Stimulated activated CD4-positive, alpha-beta T cell treated with anti-CD3 and anti-CD28 coated beads, Interleukin-2, amount 100 ng/mL, for 48 hours (primary cell): Measurements from ENCODE around the gene UAP1L1.

Source experiments
- DNase-seq, 2 donors: peaks; one replicate each; pipeline ENCODE4 v3.0.0-alpha.2; 2020

UAP1L1 gene

DNA sequence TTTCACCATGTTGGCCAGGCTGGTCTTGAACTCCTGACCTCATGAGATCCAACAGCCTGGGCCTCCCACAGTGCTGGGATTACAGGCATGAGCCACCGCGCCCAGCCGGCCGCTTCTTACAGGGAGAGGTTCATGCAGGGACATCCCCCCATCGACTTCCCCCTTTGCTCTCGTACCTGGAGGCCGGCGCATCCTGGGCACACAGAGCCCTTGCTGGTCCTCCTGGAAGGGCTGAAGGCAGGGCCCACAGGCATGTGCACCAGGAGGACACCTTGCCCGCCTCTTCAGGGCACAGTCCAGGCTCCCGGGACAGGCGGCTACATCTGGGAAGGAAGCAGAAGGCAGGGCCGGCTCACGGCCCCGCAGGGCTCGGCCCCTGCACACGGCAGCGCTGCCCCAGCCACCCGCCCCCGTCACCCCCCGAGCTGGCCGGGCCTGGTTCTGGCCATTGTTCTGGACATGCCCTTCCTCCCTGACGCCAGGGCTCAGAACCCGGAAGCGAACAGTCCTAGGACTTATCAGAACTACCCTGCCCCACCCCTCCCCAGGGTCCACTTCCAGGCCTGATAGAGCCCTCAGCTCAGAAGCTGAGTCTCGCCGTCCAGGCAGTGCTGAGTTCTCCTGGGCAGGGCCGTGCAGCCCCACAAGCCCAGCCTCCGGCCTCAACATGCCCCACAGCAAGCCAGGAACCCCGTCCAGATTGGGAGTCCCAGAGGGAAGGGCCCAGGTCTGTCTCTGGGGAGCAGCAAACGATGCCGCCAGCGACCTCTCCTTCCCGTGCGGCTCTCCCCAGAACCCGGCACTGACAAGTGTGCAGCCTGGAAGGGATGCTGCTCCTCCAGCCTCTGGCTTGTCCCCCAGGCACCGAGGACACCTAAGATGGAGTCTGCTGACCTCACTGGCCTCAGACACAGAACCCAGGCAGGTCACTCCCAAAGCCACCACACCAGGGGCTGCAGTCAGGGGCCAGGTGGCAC lies 34.3 kb upstream of the UAP1L1 start:
- DNase-seq, result no peak

DNA sequence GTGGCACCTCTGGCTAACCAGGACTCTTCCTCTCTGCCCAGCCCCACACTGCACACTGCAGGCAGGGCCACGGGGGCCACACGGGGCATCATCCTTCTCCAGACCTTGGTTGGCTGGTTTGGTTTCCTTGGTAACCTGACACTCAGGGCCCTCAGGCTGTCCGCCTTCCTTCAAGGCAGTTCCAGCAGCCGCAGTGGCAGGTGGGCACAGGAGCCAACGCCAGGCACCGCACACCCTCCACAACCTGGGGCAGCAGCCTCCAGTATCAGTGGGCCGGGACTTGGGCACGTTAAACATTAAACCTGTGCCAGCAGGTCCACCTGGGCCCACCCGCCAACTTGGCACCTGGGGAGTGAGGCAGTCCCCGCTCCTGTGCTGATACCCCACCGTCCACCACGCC lies 33.3 kb upstream of the UAP1L1 start:
- no peak for DNase-seq

- DNase-seq, result no peak
Observed at GRCh38 chr9:137044502-137045177, 32.7 kb upstream of the UAP1L1 start.

DNA sequence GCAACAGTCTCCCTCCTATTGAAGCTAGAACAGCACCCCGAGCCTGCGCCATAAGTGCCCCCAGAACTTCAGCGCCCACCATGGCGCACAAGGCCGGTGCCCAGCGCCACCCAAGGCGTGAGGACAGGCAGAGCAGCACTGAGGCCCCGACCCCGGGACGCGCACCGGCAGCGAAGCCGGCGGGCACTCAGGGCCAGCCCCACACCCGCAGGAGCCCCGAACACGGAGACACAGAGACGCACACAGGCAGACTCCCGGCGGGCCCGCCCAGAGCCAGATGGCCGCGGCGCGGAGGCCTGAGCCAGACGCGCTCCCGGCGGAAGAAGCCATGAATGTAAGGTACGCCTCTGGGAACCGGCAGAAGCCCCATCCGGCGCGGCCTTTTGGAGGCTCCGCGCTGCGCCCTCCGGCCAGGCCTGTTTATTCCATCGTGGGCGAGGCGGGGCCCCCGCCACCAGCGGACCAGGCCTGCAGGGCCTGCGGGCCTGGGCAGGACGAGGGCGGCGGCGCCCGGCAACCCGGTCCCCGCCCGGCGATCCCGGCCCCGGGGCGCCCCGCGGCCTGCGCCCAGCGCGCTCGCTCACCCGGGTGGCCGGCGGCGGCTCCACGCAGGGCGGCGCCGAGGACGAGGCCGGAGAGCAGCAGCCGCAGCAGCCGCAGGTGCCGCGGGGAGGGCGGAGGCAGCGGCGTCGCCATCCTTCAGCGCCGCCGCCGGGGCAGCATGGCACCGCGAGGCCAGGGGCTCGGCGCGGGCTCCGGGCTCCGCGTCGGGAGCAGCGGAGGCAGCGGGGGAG lies 31.8 kb upstream of the UAP1L1 start:
- DNase-seq, result no peak

GRCh38 chr9:137046088-137046787 lies 31.1 kb upstream of the UAP1L1 start, which contains the start of gene NPDC1:
Gene NPDC1, minus strand, starts transcription at chr9:137046177. Its CDS starts 188 bp downstream, at chr9:137045989.
- DNase-seq, result peak; percentile 84 to 85

DNA sequence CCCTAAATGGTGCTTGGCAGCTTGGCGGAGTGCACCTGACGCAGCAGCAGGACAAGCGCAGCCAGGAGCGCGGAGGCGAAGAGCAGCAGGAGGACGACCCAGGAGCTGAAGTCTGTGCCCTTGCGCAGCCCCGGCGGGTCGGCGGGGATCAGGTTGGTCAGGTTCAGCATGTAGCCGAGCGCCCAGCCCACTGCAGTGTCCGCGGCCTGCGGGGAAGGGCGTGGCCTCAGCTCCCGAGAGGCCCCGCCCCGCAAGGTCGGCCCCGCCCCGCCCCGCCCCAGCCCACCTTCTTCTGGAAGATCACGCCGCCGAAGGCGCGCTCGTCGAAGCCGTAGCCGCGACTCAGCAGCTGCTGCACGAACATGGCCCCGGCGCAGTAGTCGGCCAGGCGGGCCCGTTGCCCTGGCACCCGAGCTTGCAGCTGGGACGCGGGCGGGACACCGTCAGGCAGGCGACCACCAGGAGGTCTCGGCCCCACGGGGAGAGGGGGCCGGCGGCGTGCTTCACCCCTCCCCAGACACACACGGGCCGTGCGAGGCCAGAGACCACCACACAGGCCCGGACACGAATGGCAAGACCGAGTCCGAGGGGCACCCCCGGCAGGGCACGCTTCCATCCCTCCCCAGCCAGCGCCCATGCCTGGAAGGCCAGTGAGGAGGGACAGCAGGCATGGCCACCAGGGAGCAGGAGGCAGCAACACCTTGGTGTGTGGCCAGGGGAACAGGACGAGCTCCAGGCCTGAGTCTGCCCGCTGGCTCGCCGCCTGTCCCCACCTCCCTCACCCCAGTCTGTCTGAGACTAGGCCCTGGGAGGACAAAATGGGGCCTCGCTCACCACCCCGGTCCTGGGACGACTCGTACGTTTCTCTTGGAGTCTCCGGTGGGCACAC lies 28.4 kb upstream of the UAP1L1 start:
- no peak for DNase-seq

DNA sequence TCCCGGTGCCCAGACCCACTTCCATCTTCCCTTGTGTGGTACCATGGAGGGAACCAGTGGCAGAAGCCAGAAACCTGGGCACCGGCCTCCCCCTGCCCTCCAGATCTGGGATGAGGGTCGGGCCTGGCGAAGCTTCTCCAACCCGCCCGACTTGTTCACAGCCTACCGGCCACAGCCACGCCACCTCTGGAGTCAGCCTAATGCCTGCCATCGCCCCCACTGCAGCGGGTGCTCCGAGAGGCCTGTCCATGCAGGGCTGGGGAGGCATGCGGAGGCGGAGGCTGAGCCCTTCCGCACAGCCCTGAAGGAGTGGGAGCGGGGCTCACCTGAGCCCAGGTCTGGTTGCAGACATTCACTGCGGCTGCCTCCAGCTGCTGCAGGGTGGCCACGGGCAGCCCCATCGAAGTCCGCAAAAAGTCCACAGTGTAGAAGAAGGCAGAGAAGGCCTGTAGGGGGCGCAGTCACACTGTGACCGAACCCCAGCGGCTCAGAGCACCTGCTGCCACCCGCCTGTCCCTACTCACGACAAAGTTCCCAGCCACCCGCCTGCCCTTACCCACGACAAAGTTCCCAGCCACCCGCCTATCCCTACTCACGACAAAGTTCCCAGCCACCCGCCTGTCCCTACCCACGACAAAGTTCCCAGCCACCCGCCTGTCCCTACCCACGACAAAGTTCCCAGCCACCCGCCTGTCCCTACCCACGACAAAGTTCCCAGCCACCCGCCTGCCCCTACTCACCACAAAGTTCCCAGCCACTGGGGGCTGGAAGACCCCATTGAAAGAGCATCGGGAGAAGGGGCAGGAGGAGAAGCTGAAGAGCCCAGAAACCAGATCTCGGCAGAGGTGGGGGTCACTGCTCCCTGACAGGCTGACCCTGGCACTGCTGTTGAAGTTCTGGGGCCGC lies 27.5 kb upstream of the UAP1L1 start:
- peak; percentile 60 to 78 for DNase-seq

DNA sequence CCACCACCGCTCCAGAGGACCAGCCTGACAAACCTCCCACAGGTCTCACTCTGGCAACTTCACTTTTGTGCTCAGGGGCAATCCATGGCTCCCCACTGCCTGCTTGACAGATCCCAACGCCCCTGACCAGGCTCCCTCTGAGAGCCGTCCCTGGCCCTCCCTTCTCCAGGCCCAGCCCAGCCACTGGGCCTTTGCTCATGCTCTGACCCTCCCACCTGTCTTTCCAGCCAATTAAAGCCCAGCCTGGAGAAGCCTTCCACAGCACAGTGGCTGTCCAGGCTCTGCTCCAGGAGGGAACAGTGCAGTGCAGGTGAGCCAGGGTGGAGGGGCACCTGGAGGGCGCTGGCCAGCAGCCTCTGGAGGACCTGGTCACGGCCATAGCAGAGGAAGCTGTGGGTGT lies 26.7 kb upstream of the UAP1L1 start:
- DNase-seq, result no peak

DNA sequence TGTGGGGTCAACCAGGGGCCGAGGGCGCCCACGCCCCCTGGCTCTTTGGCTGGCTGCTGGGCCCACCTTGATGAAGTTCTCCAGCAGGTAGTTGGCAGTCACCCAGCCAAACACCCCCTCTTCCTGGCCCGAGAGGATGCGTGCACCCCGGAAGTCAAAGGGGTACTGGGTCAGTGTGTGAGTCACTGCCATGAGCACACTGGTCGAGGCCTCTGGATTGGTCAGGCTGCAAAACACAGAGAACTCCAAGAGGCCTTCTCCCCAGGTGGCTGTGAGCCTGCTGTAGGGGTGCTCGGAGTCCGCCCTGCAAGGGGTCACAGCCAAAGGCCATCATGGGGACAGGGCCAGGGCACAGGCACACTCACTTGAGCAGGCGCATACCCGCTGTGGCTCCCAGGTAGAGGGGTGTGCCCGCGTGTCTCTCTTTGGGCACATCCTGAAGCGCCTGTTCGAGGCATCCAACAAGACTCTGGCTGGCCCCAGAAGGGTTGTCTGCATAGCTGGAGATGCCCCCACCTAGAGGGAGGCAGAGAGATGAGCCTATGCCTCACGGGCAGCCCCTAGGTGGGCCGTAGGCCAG lies 26.1 kb upstream of the UAP1L1 start:
- no peak for DNase-seq

GRCh38 chr9:137052293-137052692 lies 25.0 kb upstream of the UAP1L1 start:
- DNase-seq, result no peak

DNA sequence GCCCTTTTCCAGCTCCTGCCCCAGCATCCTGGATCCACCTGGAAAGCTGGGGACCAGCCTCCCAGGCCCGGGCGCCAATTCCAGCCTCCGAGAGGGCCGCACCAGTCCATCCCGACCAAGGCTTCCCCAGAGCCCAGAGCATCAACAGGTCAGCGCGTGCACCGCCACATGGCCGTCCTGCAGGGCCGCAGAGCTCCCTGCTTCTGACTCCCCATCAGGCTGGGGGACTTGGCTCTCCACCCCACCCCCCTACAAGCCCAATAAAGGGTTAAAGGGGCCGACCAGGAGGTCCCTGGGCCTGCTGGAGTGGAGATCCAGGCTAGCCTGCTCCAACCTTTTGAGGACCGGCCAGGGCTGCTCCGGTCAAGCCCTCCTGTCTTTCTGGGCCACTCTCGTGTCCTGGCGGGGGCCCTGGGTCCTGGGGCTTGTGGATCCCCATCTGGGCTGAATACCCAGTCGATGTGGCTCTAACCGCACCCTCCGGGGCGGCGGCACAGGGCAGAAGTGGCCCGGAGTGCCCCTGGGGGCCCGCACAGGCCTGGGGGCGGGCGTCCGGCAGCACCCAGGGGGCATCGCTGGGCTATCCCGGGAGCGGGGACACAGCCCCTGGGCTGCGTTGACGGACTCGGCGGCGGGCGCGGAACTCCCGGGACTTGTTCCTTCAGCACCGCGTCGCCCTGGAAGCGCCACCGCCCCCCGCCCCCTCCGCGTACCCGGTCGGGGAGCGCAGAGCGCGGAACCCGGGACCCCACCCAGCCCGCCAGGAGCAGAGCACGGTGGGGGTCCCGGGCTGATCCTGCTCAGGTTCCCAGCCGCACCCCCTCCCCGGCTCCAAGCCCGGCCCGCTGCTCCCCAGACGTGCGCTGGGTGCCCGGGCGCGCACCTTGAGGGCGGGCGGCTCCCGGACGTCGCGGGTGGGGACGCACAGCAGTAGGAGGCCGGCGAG lies 24.0 kb upstream of the UAP1L1 start:
- DNase-seq, result no peak

- no peak for DNase-seq
Observed at GRCh38 chr9:137053944-137054931, 23.1 kb upstream of the UAP1L1 start, which contains the start of gene ENTPD2. Gene ENTPD2, minus strand, starts transcription at chr9:137054061. Its CDS starts 64 bp downstream, at chr9:137053997.

DNA sequence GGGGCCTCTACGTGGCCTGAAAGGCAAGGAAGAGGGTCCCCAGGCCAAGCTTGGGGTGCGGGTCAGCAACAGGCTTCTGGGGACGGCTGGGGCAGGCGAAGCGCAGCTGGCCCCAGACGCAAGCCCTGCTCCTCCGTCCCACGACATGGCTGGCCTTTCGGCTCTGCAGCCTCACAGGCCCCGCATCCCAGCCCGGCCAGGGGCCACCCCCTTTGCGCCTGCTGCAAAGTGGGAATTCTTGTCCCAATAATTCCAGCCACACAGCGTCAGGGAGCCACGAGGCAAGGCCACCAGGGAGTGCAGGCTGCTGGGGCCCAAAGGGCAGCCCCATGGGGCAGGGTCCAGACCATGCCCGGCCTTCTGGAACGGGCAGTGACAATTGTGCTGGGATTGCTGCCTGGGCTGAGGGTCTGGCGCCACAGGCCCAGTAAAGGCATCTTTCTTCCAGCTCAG lies 22.4 kb upstream of the UAP1L1 start:
- DNase-seq, result no peak

GRCh38 chr9:137055385-137056364 lies 21.6 kb upstream of the UAP1L1 start:
- no peak for DNase-seq

DNA sequence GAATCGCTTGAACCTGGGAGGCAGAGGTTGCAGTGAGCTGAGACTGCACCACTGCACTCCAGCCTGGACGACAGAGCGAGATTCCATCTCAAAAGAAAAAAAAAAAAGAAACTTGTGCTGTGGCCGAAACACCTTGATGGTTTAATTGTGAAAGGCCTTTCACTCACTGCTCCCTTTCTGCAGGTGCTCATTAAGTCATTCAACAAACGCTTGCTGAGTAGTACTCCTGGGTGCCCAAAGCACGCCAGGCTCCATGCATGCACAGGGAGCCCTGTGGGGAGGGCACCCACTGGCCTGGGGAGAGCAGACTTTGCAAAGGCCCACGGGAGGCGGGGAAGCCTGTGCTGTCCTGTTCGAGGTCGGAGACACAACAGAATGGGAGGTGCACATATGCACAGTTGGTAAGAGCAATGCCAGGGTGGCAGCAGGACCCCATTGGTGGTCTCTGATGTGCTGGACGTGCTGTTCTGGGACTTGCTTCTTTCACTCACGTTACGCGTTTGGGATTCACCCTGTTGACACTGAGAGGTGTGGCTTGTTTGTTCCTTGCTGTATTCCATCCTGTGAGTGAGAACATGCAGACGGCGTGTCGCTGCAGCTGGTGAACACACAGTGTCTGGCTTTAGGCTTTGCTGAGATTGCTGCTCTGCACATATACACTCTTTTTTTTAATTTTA lies 20.4 kb upstream of the UAP1L1 start:
- DNase-seq, result no peak
